ENCODE data around the gene KCNE4.

The KCNE4 gene

DNA sequence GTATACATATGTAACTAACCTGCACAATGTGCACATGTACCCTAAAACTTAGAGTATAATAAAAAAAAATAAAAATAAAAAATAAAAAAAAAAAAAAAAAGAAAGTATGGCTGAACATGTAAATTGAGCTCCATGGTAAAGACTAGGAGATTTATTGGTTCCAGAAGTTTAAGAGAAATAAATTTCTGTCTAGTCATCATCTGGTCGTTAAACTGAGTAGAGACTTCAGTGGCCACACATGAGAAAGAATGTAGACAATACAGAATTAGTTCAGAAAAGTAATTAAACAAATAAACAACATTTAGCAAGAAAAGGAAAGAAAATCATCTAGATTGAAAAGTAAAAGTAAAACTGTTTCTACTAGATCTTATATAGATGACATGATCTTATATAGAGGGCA is 12.4 kb upstream of the KCNE4 start:
- no peak for FAIRE-seq
- no peak for DNase-seq (ENCODE audit: extremely low spot score, insufficient read length, low read depth)

DNA sequence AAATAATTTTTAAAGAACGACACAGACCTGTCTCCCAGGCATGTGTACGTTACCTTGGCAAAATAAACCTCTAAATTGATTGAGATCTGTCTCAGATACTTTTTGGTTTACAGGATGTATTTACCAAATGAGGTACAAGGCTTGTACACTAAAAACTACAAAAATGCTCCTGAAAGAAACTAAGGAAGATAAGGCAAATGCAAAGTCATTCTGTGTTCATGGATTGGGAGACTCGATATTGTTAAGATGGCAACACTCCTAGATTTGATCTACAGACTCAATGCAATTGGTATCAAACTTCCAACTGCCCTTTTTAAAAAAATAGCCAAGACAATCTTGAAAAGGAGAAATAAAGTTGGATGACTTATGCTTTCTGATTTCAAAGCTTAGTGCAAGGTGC is 11.5 kb upstream of the KCNE4 start:
- DNase-seq (ENCODE audit: extremely low spot score, insufficient read length, low read depth) = no peak
- FAIRE-seq = no peak

DNA sequence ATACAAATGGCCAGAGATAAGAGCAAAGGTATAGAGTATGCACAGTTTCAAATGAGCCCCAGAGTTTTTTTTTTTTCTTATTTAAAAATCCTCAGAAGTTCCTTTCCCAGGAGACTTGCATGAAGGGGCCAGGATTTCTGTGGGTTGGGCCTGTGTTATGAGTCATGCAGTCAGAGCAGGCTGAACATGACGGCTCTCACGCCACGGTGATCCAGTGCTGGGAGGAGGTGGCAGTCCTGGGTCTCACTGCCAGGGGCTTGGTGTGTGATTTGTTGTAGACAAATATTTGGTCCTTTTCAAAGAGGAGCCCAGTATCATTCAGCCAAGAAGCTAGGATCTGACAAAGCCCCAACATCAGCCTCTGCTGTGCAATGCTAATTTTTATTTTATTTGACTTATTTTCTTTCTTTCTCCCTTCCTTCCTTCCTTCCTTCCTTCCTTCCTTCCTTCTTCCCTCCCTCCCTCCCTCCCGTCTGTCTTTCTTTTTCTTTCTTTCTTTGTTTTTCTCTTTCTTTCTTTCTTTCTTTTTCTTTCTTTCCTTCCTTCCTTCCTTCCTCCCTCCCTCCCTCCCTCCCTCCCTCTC is 10.4 kb upstream of the KCNE4 start:
- FAIRE-seq (no peak), DNase-seq (ENCODE audit: extremely low spot score, insufficient read length, low read depth) (no peak)

DNA sequence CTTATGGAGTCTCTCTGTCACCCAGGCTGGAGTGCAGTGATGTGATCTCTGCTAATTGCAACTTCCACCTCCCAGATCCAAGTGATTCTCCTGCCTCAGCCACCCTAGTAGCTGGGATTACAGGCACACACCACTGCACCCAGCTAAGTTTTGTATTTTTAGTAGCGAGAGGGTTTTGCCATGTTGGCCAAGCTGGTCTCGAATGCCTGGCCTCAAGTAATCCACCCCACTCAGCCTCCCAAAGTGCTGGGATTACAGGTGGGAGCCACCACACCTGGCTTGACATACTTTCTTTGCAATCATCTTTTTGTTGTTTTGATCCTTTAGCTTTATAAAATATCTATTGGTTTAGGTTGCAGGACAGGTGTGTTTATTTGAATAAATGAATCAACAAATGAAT is 9.7 kb upstream of the KCNE4 start:
- no peak for DNase-seq (ENCODE audit: extremely low spot score, insufficient read length, low read depth)
- FAIRE-seq = no peak

DNA sequence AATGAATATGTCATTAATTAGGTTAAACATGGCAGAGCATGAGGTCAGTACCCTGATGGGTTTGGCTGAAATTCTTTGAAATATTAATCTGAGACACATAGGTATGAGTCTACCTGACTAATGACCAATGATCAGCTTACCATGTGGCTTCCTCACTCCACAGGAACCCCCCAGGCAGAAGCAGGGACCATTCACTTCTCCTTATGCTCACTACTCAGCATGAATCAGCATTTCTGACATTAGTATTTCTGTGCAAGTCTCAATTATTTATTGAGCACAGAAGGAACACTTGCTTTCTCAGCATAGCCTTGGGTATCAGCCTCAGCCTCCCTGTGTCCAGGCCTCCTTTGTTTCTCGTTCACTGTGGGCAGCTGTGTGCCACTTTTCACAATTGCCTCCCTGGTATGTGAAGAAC is 9.3 kb upstream of the KCNE4 start:
- DNase-seq (ENCODE audit: extremely low spot score, insufficient read length, low read depth) (no peak), FAIRE-seq (no peak)

DNA sequence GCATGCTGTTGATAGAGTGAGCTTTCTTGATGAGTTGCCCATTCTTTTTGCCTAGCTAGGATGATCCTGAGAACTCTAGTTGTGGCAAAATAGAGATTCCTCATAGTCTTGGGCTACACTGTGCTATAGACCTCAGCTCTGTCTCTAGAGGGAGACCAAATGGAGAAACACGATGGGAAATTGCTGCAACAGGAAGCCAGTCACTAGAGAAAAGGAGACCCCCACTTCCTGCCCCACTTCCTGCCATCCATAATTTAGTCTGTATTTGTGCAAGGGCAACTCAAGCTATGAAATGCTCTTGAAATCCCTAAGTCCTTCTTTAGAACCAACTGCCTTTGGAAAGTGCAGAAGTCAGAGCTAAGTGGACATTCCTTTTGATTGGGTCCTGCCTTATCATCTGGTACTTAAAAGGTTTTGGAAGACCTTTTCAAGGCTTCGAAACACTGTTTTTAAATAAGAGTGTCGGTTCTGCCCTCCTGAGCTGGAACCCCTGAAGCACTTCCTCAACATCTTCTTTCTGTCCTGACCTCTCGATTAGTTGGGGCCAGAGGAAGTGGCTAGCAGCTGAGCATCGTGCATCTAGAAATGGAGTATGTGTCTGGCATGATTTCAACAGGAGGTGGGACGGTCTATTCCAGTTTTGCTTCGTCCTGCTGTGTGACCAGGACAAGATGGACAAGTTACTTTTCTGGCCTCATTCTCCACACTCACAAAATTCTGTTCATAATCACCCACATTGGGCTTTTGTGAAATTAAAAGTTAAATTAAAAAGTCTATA is 8.6 kb upstream of the KCNE4 start:
- no peak for FAIRE-seq
- DNase-seq (ENCODE audit: extremely low spot score, insufficient read length, low read depth) = no peak

DNA sequence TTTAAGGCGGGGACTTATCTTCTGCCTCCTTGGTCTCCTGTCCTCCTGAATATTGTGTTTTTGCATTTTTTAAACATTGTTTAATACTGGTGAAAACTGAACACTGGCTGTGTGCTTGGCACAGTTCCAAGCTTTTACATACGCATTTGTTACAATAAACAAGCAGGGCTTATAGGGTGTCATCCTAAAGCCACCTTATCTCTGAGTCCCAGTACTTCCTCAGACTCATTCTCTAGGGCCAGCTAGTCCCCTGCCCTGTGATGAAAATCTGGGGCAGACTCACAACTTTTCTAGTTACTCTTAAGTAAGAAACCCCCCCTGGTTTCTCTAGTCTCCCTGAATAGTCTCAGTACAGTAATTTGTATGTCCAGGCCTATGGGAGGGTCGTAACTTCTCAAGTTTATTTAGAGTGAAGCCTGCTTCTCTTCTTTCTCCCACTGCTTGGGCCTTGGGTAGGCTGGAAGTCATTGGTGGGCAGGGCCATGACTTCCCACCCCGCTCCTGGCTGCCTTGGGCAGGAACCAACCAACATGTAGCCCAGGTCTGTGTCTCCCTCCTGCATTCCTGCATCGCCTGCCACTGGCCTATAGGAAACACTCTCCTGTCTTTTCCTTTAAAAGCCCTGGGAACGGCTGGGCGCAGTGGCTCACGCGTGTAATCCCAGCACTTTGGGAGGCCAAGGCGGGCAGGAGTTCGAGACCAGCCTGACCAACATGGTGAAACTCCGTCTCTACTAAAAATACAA is 7.7 kb upstream of the KCNE4 start:
- no peak for DNase-seq (ENCODE audit: extremely low spot score, insufficient read length, low read depth)
- FAIRE-seq = no peak

DNA sequence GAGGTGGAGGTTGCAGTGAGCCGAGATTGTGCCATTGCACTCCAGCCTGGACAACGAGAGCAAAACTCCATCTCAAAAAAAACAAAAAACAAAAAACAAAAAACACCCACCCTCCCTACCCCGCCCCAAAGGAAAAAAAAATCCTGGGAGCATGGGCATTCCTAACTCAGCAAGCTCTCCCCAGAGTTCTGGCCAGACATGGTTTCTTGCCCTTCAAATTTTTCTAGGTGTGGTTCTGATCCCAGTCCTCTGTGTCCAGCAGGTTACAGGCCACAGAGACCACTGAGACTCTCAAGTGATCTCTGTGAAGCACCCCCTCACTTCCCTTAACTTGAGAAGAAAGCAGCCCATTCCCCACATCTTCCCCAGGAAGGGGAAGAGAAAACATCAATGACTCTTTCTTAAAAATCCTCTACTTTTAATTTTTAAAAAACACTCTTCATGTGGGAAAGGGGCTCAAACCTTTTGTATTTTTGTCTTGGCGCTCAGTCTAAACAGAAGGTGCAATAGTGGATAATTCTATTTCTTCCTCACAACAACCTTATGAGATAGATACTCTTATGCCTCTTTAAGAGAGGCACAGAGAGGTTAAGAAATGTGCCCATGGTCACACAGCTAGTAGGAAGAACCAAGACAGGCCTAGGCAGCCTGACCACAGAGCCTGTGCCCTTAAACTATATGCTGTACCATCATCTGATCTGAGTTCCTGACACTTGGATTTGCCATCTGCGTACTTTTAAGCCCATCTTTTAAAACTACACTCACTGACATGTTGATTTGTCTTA is 6.9 kb upstream of the KCNE4 start:
- DNase-seq (ENCODE audit: extremely low spot score, insufficient read length, low read depth) = no peak
- no peak for FAIRE-seq

DNA sequence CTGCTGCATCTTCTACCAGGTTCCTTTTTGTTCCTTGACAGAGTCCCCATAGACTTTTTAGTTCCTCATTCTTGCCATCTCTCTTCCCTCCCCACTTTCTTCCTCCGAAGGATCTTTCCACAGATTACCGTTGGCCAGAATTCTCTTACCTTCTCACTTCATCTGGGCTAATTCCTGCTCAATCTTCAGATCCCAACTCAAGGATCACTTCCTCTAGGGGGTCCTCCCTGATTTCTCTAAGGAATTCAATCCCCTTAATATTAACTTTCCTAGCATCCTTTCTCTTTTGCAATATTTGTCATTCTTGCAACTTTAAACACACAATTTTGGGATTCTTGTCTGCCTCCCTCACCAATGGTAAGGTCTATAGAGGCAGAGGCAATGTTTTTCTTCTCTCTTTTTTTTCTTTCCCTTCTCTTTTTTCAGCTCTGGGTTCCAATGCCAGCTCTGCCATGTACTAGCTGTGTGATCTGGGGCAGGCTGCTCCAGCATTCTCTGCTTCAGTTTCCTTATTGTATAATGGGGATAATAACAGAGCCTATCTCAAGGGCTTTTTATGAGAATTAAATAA is 5.4 kb upstream of the KCNE4 start:
- no peak for FAIRE-seq
- no peak for DNase-seq (ENCODE audit: extremely low spot score, insufficient read length, low read depth)

DNA sequence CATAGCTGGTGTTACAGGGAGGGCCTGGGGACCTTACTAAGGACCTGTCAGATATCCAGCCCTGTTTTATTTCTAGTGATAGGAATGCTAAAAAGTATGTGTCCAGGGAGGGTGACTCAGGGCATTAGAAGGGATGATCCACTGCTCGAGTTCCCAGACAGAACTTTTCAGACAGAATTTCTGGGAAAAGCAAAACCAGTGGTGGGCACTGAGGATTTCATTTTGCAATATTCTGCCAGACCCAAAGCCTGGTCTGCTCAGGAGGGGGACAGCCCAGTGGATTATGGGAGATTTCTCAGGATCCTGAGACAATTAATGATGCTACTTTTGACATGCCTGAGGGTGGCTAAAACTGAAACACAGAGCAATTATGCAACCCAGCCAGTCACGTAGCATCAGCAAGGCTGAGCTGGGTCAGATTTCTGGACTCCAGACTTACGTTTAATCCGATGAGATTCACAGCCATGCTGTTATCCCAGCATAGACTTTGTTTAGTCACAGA is 4.7 kb upstream of the KCNE4 start:
- no peak for FAIRE-seq
- no peak for DNase-seq (ENCODE audit: extremely low spot score, insufficient read length, low read depth)

DNA sequence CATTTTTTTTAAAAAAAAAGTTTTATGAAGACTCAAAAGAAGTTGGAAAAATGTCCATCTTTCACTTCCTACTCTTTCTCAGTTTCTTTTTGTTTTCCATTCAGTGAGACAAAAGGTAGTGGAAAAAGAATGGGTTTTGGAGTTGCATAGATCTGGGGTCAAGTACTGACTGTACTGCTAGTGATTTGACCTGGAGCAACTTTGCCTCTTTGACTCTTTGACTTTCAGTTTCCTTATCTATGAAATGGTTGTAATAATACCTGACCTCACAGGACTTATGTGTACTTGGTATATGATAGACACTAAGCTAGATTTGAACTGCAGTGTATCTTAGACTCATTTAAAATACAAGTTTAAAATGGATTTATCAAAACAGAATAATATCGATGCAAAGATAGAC is 3.5 kb upstream of the KCNE4 start:
- FAIRE-seq (no peak), DNase-seq (ENCODE audit: extremely low spot score, insufficient read length, low read depth) (no peak)

DNA sequence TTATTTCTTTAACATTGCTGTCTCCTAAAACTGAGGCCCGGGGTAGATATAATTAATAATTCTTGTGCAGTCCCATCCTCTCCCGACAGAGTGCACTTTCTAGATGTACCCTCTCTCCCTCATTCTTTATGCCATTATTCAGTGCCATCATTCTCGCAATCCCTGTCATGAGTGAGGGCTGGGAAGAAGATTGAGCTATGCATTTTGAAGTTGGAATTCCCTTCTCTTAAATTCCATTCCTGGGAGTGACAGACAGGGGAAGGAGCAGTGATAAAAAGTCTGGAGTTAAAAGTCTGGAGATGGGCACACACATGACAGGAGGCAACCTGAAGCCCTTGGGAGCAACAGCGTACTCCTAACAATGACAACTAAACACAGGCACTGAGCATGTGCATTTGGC is 2.6 kb upstream of the KCNE4 start:
- DNase-seq (ENCODE audit: extremely low spot score, insufficient read length, low read depth) (no peak), FAIRE-seq (no peak)

DNA sequence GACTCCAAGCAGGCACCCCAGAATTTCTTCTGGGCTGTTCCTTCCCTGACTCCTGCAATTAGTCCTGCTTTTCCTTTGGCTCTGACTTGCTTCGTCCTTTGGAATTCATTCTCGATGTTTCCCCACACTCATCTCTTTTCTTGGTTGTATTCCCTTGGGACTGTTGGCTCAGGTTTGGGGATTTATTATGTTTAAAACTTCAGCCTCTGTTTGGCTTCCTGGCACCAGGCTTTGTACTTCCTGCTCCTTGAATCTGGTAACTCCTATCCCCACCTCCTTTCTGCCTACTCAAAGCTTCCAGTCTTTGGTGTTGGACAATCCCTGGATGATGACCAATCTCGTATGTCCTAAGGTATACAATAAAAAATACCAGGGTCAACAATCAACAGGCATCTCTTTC is 1.8 kb upstream of the KCNE4 start:
- no peak for FAIRE-seq
- DNase-seq (ENCODE audit: extremely low spot score, insufficient read length, low read depth) = no peak

DNA sequence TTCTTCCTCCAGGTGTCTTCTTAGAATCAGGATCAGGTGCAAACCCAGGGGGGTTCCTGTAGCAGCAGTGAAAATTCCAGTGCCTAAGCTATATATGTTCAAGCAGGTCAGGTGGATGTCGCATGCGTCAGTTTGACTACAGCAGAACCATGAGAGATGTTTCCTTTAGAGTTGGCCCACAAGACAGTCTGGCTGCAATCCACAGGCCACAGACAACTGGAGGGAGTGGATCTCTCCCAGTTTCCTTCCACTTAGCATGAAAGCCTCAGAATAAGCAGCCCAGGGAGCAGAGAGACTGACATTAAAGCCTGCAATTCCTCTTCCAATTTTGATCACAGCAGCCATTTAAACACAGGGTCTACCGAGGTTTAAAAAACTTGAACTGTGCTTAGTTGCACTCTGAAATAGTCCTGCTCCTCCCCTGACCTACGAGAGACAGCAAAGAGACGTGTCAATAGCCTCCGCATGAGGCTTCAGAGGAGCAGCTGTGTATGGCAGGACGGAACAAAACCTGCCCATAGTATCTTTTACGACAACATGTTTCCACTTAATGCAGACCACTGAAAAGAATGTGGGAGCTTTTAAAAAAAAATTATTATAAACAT is 988 bp upstream of the KCNE4 start:
- no peak for DNase-seq (ENCODE audit: extremely low spot score, insufficient read length, low read depth)
- no peak for FAIRE-seq

DNA sequence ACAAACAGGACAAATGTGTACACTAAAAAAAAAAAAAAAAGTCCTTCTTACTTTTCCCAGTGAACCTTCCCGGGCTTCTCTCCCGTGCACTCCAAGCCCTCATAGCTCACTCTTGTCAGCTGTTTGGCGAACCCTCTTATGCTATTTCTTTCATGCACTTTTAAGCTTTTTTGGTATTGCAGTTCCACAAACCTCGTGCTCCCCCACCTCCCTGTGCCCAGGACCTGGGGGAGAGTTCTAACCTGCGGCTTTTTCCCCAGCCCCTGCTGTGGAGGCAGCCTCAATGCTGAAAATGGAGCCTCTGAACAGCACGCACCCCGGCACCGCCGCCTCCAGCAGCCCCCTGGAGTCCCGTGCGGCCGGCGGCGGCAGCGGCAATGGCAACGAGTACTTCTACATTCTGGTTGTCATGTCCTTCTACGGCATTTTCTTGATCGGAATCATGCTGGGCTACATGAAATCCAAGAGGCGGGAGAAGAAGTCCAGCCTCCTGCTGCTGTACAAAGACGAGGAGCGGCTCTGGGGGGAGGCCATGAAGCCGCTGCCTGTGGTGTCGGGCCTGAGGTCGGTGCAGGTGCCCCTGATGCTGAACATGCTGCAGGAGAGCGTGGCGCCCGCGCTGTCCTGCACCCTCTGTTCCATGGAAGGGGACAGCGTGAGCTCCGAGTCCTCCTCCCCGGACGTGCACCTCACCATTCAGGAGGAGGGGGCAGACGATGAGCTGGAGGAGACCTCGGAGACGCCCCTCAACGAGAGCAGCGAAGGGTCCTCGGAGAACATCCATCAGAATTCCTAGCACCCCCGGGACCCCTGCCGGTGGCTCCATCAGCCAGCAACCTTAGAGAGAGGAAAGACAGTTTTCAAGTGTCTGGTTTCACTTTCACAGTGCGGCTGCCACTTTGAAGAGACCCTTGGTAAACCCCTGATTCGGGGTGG is 826 bp downstream of the KCNE4 start:
- FAIRE-seq = no peak

DNA sequence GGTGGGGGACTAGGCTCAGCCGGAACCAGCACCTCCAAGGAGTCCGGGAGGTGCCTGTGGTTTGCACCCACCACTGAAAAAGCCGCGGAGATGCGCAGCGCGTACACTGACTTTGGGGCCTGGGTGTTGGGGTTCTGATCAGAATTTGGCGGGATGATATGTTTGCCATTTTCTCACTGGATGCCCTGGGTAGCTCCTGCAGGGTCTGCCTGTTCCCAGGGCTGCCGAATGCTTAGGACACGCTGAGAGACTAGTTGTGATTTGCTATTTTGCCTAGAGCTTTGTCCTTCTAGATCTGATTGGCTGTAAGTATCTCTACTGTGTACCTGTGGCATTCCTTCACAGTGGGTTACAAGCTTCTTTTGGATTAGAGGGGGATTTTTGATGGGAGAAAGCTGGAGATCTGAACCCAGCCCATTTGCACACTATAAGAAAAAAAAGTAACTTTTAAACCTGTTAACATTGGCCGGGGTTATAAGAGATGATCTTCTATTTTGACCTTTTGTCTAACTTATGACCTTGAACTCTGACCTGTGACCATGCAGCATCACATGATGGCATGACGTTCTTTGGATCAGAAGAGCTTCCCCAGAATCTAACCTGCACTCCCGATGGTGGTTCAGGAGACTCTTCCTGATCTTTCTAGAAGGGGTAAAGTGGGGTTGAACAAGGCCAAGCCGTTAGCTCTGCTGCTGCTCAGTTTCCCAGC is 1.6 kb downstream of the KCNE4 start:
- DNase-seq (ENCODE audit: extremely low spot score, insufficient read length, low read depth) (no peak), FAIRE-seq (no peak)

More for the DNA sequence above, 826 bp downstream of the KCNE4 start:
- DNase-seq (ENCODE audit: extremely low spot score, insufficient read length, low read depth) = no peak

DNA sequence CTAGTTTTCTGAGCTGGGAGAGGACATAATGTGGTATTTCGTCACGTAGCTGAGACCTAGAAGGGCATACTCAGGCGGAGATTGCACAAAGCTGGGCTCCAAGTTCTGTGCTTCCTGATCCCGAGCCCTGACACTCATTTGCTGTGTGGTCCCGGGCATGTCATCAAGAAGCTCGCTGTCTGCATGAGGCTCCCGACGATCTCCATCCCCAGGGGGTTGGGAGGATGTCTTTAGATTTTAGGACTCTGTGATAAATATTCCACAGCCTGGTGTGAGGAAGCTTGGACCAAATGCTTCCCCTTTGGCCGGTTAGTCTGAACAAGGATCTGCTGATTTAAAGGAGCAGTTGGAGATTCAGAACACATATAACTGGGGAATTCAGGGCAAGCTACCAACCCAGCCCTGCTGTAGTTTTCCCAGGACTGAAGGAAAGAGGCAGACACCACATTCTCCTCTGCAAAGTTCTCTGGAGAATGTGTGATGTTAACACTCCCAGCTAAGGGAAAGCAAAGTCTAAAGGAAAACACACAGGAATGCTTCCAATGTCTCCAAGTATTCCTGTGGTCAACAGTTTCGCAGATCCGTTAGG is 2.3 kb downstream of the KCNE4 start:
- FAIRE-seq (no peak), DNase-seq (ENCODE audit: extremely low spot score, insufficient read length, low read depth) (no peak)

DNA sequence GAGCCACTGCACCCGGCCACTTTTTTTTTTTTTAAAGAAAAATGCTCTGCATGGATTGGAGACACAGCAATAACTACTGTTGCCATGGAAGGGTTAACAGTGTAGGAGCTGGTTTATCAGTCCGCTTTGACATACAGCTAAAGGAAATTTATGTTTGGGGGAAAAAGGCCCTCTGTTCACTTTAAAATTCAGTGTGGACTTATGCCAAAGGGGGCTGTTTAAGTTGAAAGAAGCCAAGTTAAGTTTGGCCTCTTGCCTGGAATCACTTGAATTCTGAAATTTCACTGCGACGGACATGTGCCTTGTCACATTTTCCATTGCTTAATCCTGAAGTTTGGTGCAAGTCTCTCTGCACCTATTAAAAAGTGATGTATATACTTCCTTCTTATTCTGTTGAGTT is 3.1 kb downstream of the KCNE4 start:
- no peak for DNase-seq (ENCODE audit: extremely low spot score, insufficient read length, low read depth)
- no peak for FAIRE-seq
